Stimulated activated CD4-positive, alpha-beta T cell treated with anti-CD3 and anti-CD28 coated beads, TNF-alpha, amount 100 ng/mL, for 48 hours (primary cell): Measurements from ENCODE around the gene SMIM14.
"Not testable (repeated sequence)": the region's sequence is repeated elsewhere in the genome, so short reads cannot be mapped to it uniquely, and the experiment has no call there.

Experiments used
- DNase-seq, 3 donors: peaks; one replicate each; pipeline ENCODE4 v3.0.0-alpha.2; 2020; ENCODE audit warnings: low read depth in 3 of 3

SMIM14 gene

GRCh38 chr4:39638354-39639239, at the start of gene SMIM14:
Gene SMIM14 (minus strand): TSS chr4:39638865. CDS start chr4:39605145, 33,720 bp downstream.
- DNase-seq = peak; percentile 78 to 81 (median 80)

GRCh38 chr4:39687014-39687413, 48.3 kb upstream of the SMIM14 start:
- no peak for DNase-seq

- DNase-seq = no peak
Measured at GRCh38 chr4:39685990-39686389, 47.3 kb upstream of the SMIM14 start.

GRCh38 chr4:39682138-39682537, 43.5 kb upstream of the SMIM14 start:
- DNase-seq = no peak

GRCh38 chr4:39681003-39681402, 42.3 kb upstream of the SMIM14 start:
- DNase-seq = not testable (repeated sequence)

- not testable (repeated sequence) for DNase-seq
Measured at GRCh38 chr4:39675681-39676080, 37.0 kb upstream of the SMIM14 start.

- not testable (repeated sequence) for DNase-seq
Measured at GRCh38 chr4:39670296-39670695, 31.6 kb upstream of the SMIM14 start.

GRCh38 chr4:39668887-39669286, 30.2 kb upstream of the SMIM14 start:
- DNase-seq = no peak

- no peak for DNase-seq
Measured at GRCh38 chr4:39667706-39668105, 29.0 kb upstream of the SMIM14 start.

- no peak for DNase-seq
Measured at GRCh38 chr4:39664828-39665731, 26.4 kb upstream of the SMIM14 start.

GRCh38 chr4:39662683-39663082, 24.0 kb upstream of the SMIM14 start:
- no peak for DNase-seq

- DNase-seq = no peak
Measured at GRCh38 chr4:39660757-39661156, 22.1 kb upstream of the SMIM14 start.

- no peak for DNase-seq
Measured at GRCh38 chr4:39660045-39660444, 21.4 kb upstream of the SMIM14 start.

GRCh38 chr4:39658756-39659155, 20.1 kb upstream of the SMIM14 start:
- DNase-seq = no peak

GRCh38 chr4:39657465-39657864, 18.8 kb upstream of the SMIM14 start:
- no peak for DNase-seq

- not testable (repeated sequence) for DNase-seq
Measured at GRCh38 chr4:39656638-39657037, 18.0 kb upstream of the SMIM14 start.

GRCh38 chr4:39655876-39656275, 17.2 kb upstream of the SMIM14 start:
- no peak for DNase-seq

- no peak for DNase-seq
Measured at GRCh38 chr4:39655211-39655610, 16.5 kb upstream of the SMIM14 start.

- not testable (repeated sequence) for DNase-seq
Measured at GRCh38 chr4:39651586-39651985, 12.9 kb upstream of the SMIM14 start.

- no peak for DNase-seq
Measured at GRCh38 chr4:39649639-39650265, 11.1 kb upstream of the SMIM14 start.

- DNase-seq = no peak
Measured at GRCh38 chr4:39648827-39649558, 10.3 kb upstream of the SMIM14 start.
